H1 (cell line): ENCODE results near the gene SLC44A1. TPM values are rescaled to one million over a fixed set of nuclear protein-coding genes. Genes with fewer than 3 reads are reported as not detected.

Experiments
- CTCF ChIA-PET: fragments of 300-600 bp; sonication (Branson Sonifier 250); formaldehyde crosslinking; loops from one replicate; lab custom pipeline; 2021; ENCODE audit not compliant: partially characterized antibody; lab: Charles Lee
- POLR2A ChIA-PET: fragments of 300-600 bp; sonication (Branson Sonifier 250); formaldehyde crosslinking; loops from one replicate; lab custom pipeline; 2021; ENCODE audit warnings: inconsistent platforms; ENCODE audit not compliant: partially characterized antibody; lab: Charles Lee
- DNase-seq, 2 experiments: peaks; one replicate each; pipeline versions ENCODE4 v3.0.0 to v3.0.0-alpha.2; 2010 to 2022; ENCODE audit warnings: low spot score in 2 of 2, low read depth in 1 of 2, mixed read lengths in 1 of 2
- FAIRE-seq: peaks from 2 replicates; lab custom pipeline; 2011; peaks lifted over from hg19 to GRCh38; lab: Jason Lieb, UNC
- H2AFZ ChIP-seq: 2 replicates; pipeline ENCODE4 v1.8.1; 2012; ENCODE audit warnings: low read length, inconsistent platforms
- H2AK5ac ChIP-seq: 2 replicates; pipeline ENCODE4 v1.6.1; 2013; ENCODE audit warnings: low read depth, low read length
- H2BK120ac ChIP-seq: replicated peaks from 2 replicates; pipeline ENCODE3; 2013; ENCODE audit warnings: low read depth, low read length, inconsistent platforms
- H2BK12ac ChIP-seq: 2 replicates; pipeline ENCODE4 v1.6.1; 2013; ENCODE audit warnings: low read depth, low read length
- H2BK15ac ChIP-seq: 2 replicates; pipeline ENCODE4 v1.6.1; 2013; ENCODE audit warnings: low read length
- H2BK20ac ChIP-seq: 2 replicates; pipeline ENCODE4 v1.6.1; 2013; ENCODE audit warnings: low read length
- H2BK5ac ChIP-seq: 2 replicates; pipeline ENCODE4 v1.6.1; 2013; ENCODE audit warnings: low read depth, low read length
- H3K14ac ChIP-seq: 2 replicates; pipeline ENCODE4 v1.6.1; 2013; ENCODE audit warnings: inconsistent platforms; ENCODE audit not compliant: insufficient read length
- H3K18ac ChIP-seq: 2 replicates; pipeline ENCODE4 v1.6.1; 2013; ENCODE audit warnings: low read length; ENCODE audit errors: extremely low read depth
- H3K23ac ChIP-seq: 2 replicates; pipeline ENCODE4 v1.6.1; 2013; ENCODE audit warnings: inconsistent platforms; ENCODE audit not compliant: insufficient read length
- H3K23me2 ChIP-seq: 2 replicates; pipeline ENCODE4 v1.6.1; 2013; ENCODE audit warnings: low read depth, low read length
- H3K27ac ChIP-seq: 2 replicates; pipeline ENCODE4 v1.6.1; 2011; ENCODE audit warnings: low read depth, low read length, inconsistent platforms
- H3K27me3 ChIP-seq, 4 experiments: replicated peaks in 1 of 4; 1 replicate in 1 of 4; 2 replicates in 3 of 4; pipeline versions ENCODE4 v1.6.1 to v1.8.1; 2011 to 2013; ENCODE audit warnings: low read length in 3 of 4, mild to moderate bottlenecking in 3 of 4, inconsistent platforms in 2 of 4, mixed read lengths in 2 of 4, moderate library complexity in 1 of 4; ENCODE audit not compliant: control insufficient read depth in 3 of 4, insufficient read depth in 3 of 4; ENCODE audit errors: extremely low read depth in 1 of 4
- H3K36me3 ChIP-seq, 4 experiments: 2 replicates each; pipeline versions ENCODE4 v1.6.1 to v1.8.1; 2011 to 2013; ENCODE audit warnings: mild to moderate bottlenecking in 4 of 4, low read length in 3 of 4, moderate library complexity in 2 of 4, control low read depth in 1 of 4, inconsistent platforms in 1 of 4; ENCODE audit not compliant: insufficient read depth in 4 of 4, control insufficient read depth in 2 of 4
- H3K4ac ChIP-seq: replicated peaks from 2 replicates; pipeline ENCODE3; 2013; ENCODE audit warnings: low read length, low read depth, mixed read lengths, inconsistent platforms; ENCODE audit not compliant: insufficient read length
- H3K4me1 ChIP-seq, 4 experiments: replicated peaks in 1 of 4; 1 replicate in 1 of 4; 2 replicates in 3 of 4; pipeline versions ENCODE4 v1.6.1 to v1.8.1; 2011 to 2013; ENCODE audit warnings: low read length in 3 of 4, inconsistent platforms in 2 of 4, mixed read lengths in 1 of 4; ENCODE audit not compliant: insufficient read depth in 4 of 4, control insufficient read depth in 3 of 4
- H3K4me2 ChIP-seq, 2 experiments: 2 replicates each; pipeline versions ENCODE4 v1.6.1 to v1.8.1; 2011 to 2013; ENCODE audit warnings: low read depth in 2 of 2, low read length in 2 of 2, control low read depth in 1 of 2, inconsistent platforms in 1 of 2, mild to moderate bottlenecking in 1 of 2; ENCODE audit not compliant: insufficient read depth in 1 of 2
- H3K4me3 ChIP-seq, 4 experiments: fragments of 200-600, 300-600 bp in 1 of 4; sonication (generic), shearing (Covaris generic), sonication (Bioruptor Twin) in 1 of 4; 2 replicates each; pipeline versions ENCODE4 v1.5.1 to v1.8.1; 2011 to 2016; ENCODE audit warnings: low read length in 4 of 4, low read depth in 3 of 4, control low read depth in 2 of 4, inconsistent platforms in 2 of 4, mild to moderate bottlenecking in 2 of 4, mixed read lengths in 1 of 4, moderate library complexity in 1 of 4; ENCODE audit not compliant: insufficient read depth in 2 of 4; ENCODE audit errors: extremely low read depth in 1 of 4
- H3K56ac ChIP-seq: replicated peaks from 2 replicates; pipeline ENCODE3; 2013; ENCODE audit warnings: low read depth, mild to moderate bottlenecking, mixed read lengths, low read length, inconsistent platforms; ENCODE audit not compliant: insufficient read length
- H3K79me1 ChIP-seq: 2 replicates; pipeline ENCODE4 v1.6.1; 2013; ENCODE audit warnings: low read depth, low read length, control low read depth
- H3K79me2 ChIP-seq, 2 experiments: 2 replicates each; pipeline versions ENCODE4 v1.6.1 to v1.8.1; 2012 to 2013; ENCODE audit warnings: low read length in 2 of 2, mild to moderate bottlenecking in 2 of 2, inconsistent platforms in 1 of 2; ENCODE audit not compliant: insufficient read depth in 2 of 2, control insufficient read depth in 1 of 2
- H3K9ac ChIP-seq, 4 experiments: replicated peaks in 1 of 4; 1 replicate in 1 of 4; 2 replicates in 3 of 4; pipeline versions ENCODE4 v1.6.1 to v1.8.1; 2011 to 2013; ENCODE audit warnings: low read depth in 3 of 4, low read length in 3 of 4, control low read depth in 2 of 4, mild to moderate bottlenecking in 2 of 4, moderate library complexity in 2 of 4, inconsistent platforms in 1 of 4; ENCODE audit errors: extremely low read depth in 1 of 4
- H3K9me3 ChIP-seq, 2 experiments: 2 replicates each; pipeline versions ENCODE4 v1.6.1 to v1.8.1; 2012 to 2013; ENCODE audit warnings: mild to moderate bottlenecking in 2 of 2, moderate library complexity in 2 of 2, control low read depth in 1 of 2, inconsistent platforms in 1 of 2, low read depth in 1 of 2, low read length in 1 of 2, mixed read lengths in 1 of 2; ENCODE audit not compliant: insufficient read depth in 2 of 2
- H4K20me1 ChIP-seq, 2 experiments: replicated peaks in 1 of 2; 2 replicates each; pipeline versions ENCODE3 to v1.8.1; 2011 to 2013; ENCODE audit warnings: inconsistent platforms in 2 of 2, low read length in 2 of 2, mild to moderate bottlenecking in 1 of 2; ENCODE audit not compliant: insufficient read depth in 2 of 2, control insufficient read depth in 1 of 2
- H4K5ac ChIP-seq: 2 replicates; pipeline ENCODE4 v1.6.1; 2013; ENCODE audit warnings: low read length, low read depth, mixed read lengths, inconsistent platforms; ENCODE audit not compliant: insufficient read length
- H4K8ac ChIP-seq: 2 replicates; pipeline ENCODE4 v1.8.0; 2013; ENCODE audit warnings: mild to moderate bottlenecking, moderate library complexity, low read length, inconsistent platforms; ENCODE audit not compliant: insufficient read depth; ENCODE audit errors: extremely low read depth
- H4K91ac ChIP-seq: replicated peaks from 2 replicates; pipeline ENCODE3; 2013; ENCODE audit warnings: low read length, mixed read lengths, inconsistent platforms; ENCODE audit not compliant: insufficient read length
- ATF3 ChIP-seq: IDR thresholded peaks from 2 replicates; pipeline ENCODE4 v1.6.1; 2011; ENCODE audit warnings: low read depth, mild to moderate bottlenecking, low read length; ENCODE audit not compliant: insufficient read depth
- KDM5A ChIP-seq: fragments of 200-600 bp; IDR thresholded peaks from 2 replicates; pipeline ENCODE4 v1.7.1; 2012; ENCODE audit warnings: mild to moderate bottlenecking, low read length, inconsistent platforms, mixed read lengths
- POU5F1 ChIP-seq: IDR thresholded peaks from 2 replicates; pipeline ENCODE4 v1.6.1; 2011; ENCODE audit warnings: low read depth, mild to moderate bottlenecking, low read length, moderate library complexity
- polyA plus RNA-seq, 7 experiments: library from polyadenylated mRNA; depleted of rRNA in 3 of 7; stranded (reverse) in 5 of 7; unstranded in 2 of 7; fragments of >200 nt in 5 of 7; fragments of 200-250 nt in 2 of 7; gene quantifications; 1 replicate in 5 of 7; 2 replicates in 1 of 7; 4 replicates in 1 of 7; pipeline versions ENCODE4 v1.2.1 to v1.2.3, GENCODE V29; 2011 to 2013; ENCODE audit warnings: missing spikeins in 2 of 7, mixed read lengths in 2 of 7
- total RNA-seq: library from RNA; stranded (reverse); fragmentation: NEBNext Ultra II Directional; extraction: Animal tissue kit (Norgen Biotek cat#: 25700); gene quantifications from 2 replicates; pipeline ENCODE4 v1.2.1, GENCODE V29; 2021

Gene SLC44A1
- total and polyA plus RNA-seq, 2 of the 8 experiments (the other 6 are each of a cell fraction or from before 2014, with no cell fraction given), result 30.5 to 71.2 TPM

GRCh38 chr9:105339849-105340248, 95.4 kb downstream of the SLC44A1 start:
- Histone ChIP-seq H3K14ac (no peak overlapping the region), H3K36me3 (peaks cover 2 to 21% (median 9%) of the 10 kb centered on the region in 4 experiments; a peak in 5 of 8 replicates), H2AK5ac (no peak overlapping the region), H4K91ac (no peak overlapping the region), H3K4me1 (no peaks in the 10 kb centered on the region; a peak in 1 of 7 replicates), H4K8ac (no peak overlapping the region), H2BK120ac (no peak overlapping the region), H2BK15ac (no peak overlapping the region), H3K4me3 (no peak overlapping the region), H2BK20ac (no peak overlapping the region), H3K18ac (no peak overlapping the region), H3K27me3 (no peaks in the 10 kb centered on the region), H2AFZ (no peak overlapping the region), H3K56ac (no peak overlapping the region), H4K20me1 (no peaks in the 10 kb centered on the region), H3K9me3 (no peaks in the 10 kb centered on the region), H3K23ac (no peak overlapping the region), H3K4me2 (no peak overlapping the region), H3K79me2 (no peaks in the 10 kb centered on the region), H3K4ac (no peak overlapping the region), H3K27ac (no peak overlapping the region), H3K79me1 (no peaks in the 10 kb centered on the region), H2BK12ac (no peak overlapping the region), H4K5ac (no peak overlapping the region), H3K9ac (no peak overlapping the region), H3K23me2 (no peaks in the 10 kb centered on the region), H2BK5ac (no peak overlapping the region)
- POLR2A ChIA-PET, result no interaction called here
- no peak for DNase-seq
- FAIRE-seq, result no peak
- CTCF ChIA-PET, result no interaction called here
- TF ChIP-seq POU5F1 (no peak), KDM5A (no peak), ATF3 (no peak)
